Measurements from ENCODE around the gene IL22RA2. TPM values are rescaled to one million over a fixed set of nuclear protein-coding genes. Genes with fewer than 3 reads are reported as not detected.

Gene IL22RA2
- total RNA-seq, 1 experiment from 2014 or later: not detected

- TF ChIP-seq CTCF (IDR thresholded peaks at IDR 0.05; ENCODE audit: unreplicated experiment): no peak
- no TSS peak for BruUV-seq (replicated peaks)
- no peak overlapping the region for H3K27ac Mint-ChIP-seq (ENCODE audit: unreplicated experiment)
- intact Hi-C loops (cut with micrococcal nuclease; ENCODE audit: unreplicated experiment): no loop called here
- no peaks in the 10 kb centered on the region for H3K4me1 Mint-ChIP-seq (ENCODE audit: low read depth, unreplicated experiment)
- H3K9me3 Mint-ChIP-seq (ENCODE audit: low read depth, unreplicated experiment): no peaks in the 10 kb centered on the region
- DNase-seq: no peak
- peaks cover under 1% of the 10 kb centered on the region for H3K27me3 Mint-ChIP-seq (ENCODE audit: unreplicated experiment)
- no peaks in the 10 kb centered on the region for H3K36me3 Mint-ChIP-seq (ENCODE audit: insufficient read depth, unreplicated experiment)
- H3K4me3 Mint-ChIP-seq (ENCODE audit: low read depth, unreplicated experiment): no peak overlapping the region
- CTCF ChIA-PET: no interaction called here
These were observed 50.8 kb downstream of the IL22RA2 start for GRCh38 chr6:137122612-137123011.

GRCh38 chr6:137121401-137121997 is 51.9 kb downstream of the IL22RA2 start:
- intact Hi-C loops (cut with micrococcal nuclease; ENCODE audit: unreplicated experiment): no loop called here
- H3K4me1 Mint-ChIP-seq (ENCODE audit: low read depth, unreplicated experiment): no peaks in the 10 kb centered on the region
- peaks cover 4% of the 10 kb centered on the region for H3K9me3 Mint-ChIP-seq (ENCODE audit: low read depth, unreplicated experiment)
- no peaks in the 10 kb centered on the region for H3K36me3 Mint-ChIP-seq (ENCODE audit: insufficient read depth, unreplicated experiment)
- CTCF ChIA-PET: interaction anchor here (1.1 kb wide), 1 partner anchor 546 kb away, joined by 3 read pairs; no protein-coding TSS in a partner anchor
- no peak for TF ChIP-seq CTCF (IDR thresholded peaks at IDR 0.05; ENCODE audit: unreplicated experiment)
- no peak for DNase-seq
- no peak overlapping the region for H3K27ac Mint-ChIP-seq (ENCODE audit: unreplicated experiment)
- no peaks in the 10 kb centered on the region for H3K27me3 Mint-ChIP-seq (ENCODE audit: unreplicated experiment)
- no TSS peak for BruUV-seq (replicated peaks)
- H3K4me3 Mint-ChIP-seq (ENCODE audit: low read depth, unreplicated experiment): no peak overlapping the region

GRCh38 chr6:137120748-137121147 is 52.7 kb downstream of the IL22RA2 start:
- Mint-ChIP-seq H3K36me3 (ENCODE audit: insufficient read depth, unreplicated experiment) (no peaks in the 10 kb centered on the region), H3K9me3 (ENCODE audit: low read depth, unreplicated experiment) (peaks cover 4% of the 10 kb centered on the region), H3K27ac (ENCODE audit: unreplicated experiment) (no peak overlapping the region), H3K4me3 (ENCODE audit: low read depth, unreplicated experiment) (no peak overlapping the region), H3K4me1 (ENCODE audit: low read depth, unreplicated experiment) (no peaks in the 10 kb centered on the region), H3K27me3 (ENCODE audit: unreplicated experiment) (no peaks in the 10 kb centered on the region)
- CTCF ChIA-PET: interaction anchor here (1.1 kb wide), 1 partner anchor 547 kb away, joined by 3 read pairs; no protein-coding TSS in a partner anchor
- no peak for DNase-seq
- intact Hi-C loops (cut with micrococcal nuclease; ENCODE audit: unreplicated experiment): no loop called here
- no peak for TF ChIP-seq CTCF (IDR thresholded peaks at IDR 0.05; ENCODE audit: unreplicated experiment)
- no TSS peak for BruUV-seq (replicated peaks)

- H3K27me3 Mint-ChIP-seq (ENCODE audit: unreplicated experiment): no peaks in the 10 kb centered on the region
- BruUV-seq (replicated peaks): no TSS peak
- CTCF ChIA-PET: no interaction called here
- no peak for TF ChIP-seq CTCF (IDR thresholded peaks at IDR 0.05; ENCODE audit: unreplicated experiment)
- no peaks in the 10 kb centered on the region for H3K36me3 Mint-ChIP-seq (ENCODE audit: insufficient read depth, unreplicated experiment)
- H3K9me3 Mint-ChIP-seq (ENCODE audit: low read depth, unreplicated experiment): peaks cover 4% of the 10 kb centered on the region
- no peak for DNase-seq
- no peak overlapping the region for H3K4me3 Mint-ChIP-seq (ENCODE audit: low read depth, unreplicated experiment)
- intact Hi-C loops (cut with micrococcal nuclease; ENCODE audit: unreplicated experiment): no loop called here
- no peak overlapping the region for H3K27ac Mint-ChIP-seq (ENCODE audit: unreplicated experiment)
- no peaks in the 10 kb centered on the region for H3K4me1 Mint-ChIP-seq (ENCODE audit: low read depth, unreplicated experiment)
These were observed 54.0 kb downstream of the IL22RA2 start for GRCh38 chr6:137119196-137120104.
